ENCODE data around the gene ADCY2. TPM values are rescaled to one million over a fixed set of nuclear protein-coding genes. Genes with fewer than 3 reads are reported as not detected.

Gene ADCY2
- total and polyA plus RNA-seq, 8 donors = 0.29 to 7.5 (median 1.1) TPM

GRCh38 chr5:7616897-7617296 lies 221.0 kb downstream of the ADCY2 start:
- intact Hi-C loops (cut with DNase I; ENCODE audit: low total_unique reads) = no loop called here
- H3K4me3 ChIP-seq = no peak overlapping the region
- TF ChIP-seq CTCF (IDR thresholded peaks at IDR 0.05) (no peak), POLR2A (IDR thresholded peaks at IDR 0.05) (no peak), EP300 (IDR thresholded peaks at IDR 0.05) (no peak), POLR2AphosphoS5 (IDR thresholded peaks at IDR 0.05) (no peak)
- no peaks in the 10 kb centered on the region for H3K27me3 ChIP-seq
- WGBS, 5 donors = 57 to 77% (median 73%) methylated on average over 2 of the region's 2 CpGs
- H3K4me1 ChIP-seq = no peaks in the 10 kb centered on the region
- no peak for DNase-seq
- H3K36me3 ChIP-seq = no peaks in the 10 kb centered on the region
- H3K27ac ChIP-seq = no peak overlapping the region
- no peaks in the 10 kb centered on the region for H3K9me3 ChIP-seq

GRCh38 chr5:7622498-7622897 lies 226.6 kb downstream of the ADCY2 start:
- 69 to 84% (median 78%) methylated on average over 2 of the region's 2 CpGs for WGBS, 5 donors
- Histone ChIP-seq H3K9me3 (no peaks in the 10 kb centered on the region), H3K4me1 (no peaks in the 10 kb centered on the region), H3K36me3 (peaks cover 0 to 7% (median 0%) of the 10 kb centered on the region in 4 donors), H3K27ac (no peak overlapping the region), H3K27me3 (no peaks in the 10 kb centered on the region), H3K4me3 (no peak overlapping the region)
- DNase-seq = no peak
- intact Hi-C loops (cut with DNase I; ENCODE audit: low total_unique reads) = no loop called here
- TF ChIP-seq POLR2A (IDR thresholded peaks at IDR 0.05) (no peak), POLR2AphosphoS5 (IDR thresholded peaks at IDR 0.05) (no peak), CTCF (IDR thresholded peaks at IDR 0.05) (no peak), EP300 (IDR thresholded peaks at IDR 0.05) (no peak)

GRCh38 chr5:7625740-7626139 lies 229.8 kb downstream of the ADCY2 start:
- TF ChIP-seq CTCF (IDR thresholded peaks at IDR 0.05) (no peak), POLR2A (IDR thresholded peaks at IDR 0.05) (no peak), EP300 (IDR thresholded peaks at IDR 0.05) (no peak), POLR2AphosphoS5 (IDR thresholded peaks at IDR 0.05) (no peak)
- 46 to 56% (median 55%) methylated on average over 2 of the region's 2 CpGs for WGBS, 5 donors
- Histone ChIP-seq H3K36me3 (peaks cover 0 to 7% (median 0%) of the 10 kb centered on the region in 4 donors), H3K9me3 (no peaks in the 10 kb centered on the region), H3K27me3 (no peaks in the 10 kb centered on the region), H3K4me3 (no peak overlapping the region), H3K27ac (no peak overlapping the region), H3K4me1 (no peaks in the 10 kb centered on the region)
- intact Hi-C loops (cut with DNase I; ENCODE audit: low total_unique reads) = no loop called here
- DNase-seq = no peak

- peaks cover 0 to 7% (median 0%) of the 10 kb centered on the region in 4 donors for H3K36me3 ChIP-seq
- DNase-seq = no peak
- no peak overlapping the region for H3K27ac ChIP-seq
- H3K4me3 ChIP-seq = no peak overlapping the region
- TF ChIP-seq CTCF (IDR thresholded peaks at IDR 0.05) (no peak), POLR2AphosphoS5 (IDR thresholded peaks at IDR 0.05) (no peak), POLR2A (IDR thresholded peaks at IDR 0.05) (no peak), EP300 (IDR thresholded peaks at IDR 0.05) (no peak)
- H3K4me1 ChIP-seq = no peaks in the 10 kb centered on the region
- intact Hi-C loops (cut with DNase I; ENCODE audit: low total_unique reads) = no loop called here
- H3K27me3 ChIP-seq = no peaks in the 10 kb centered on the region
- H3K9me3 ChIP-seq = no peaks in the 10 kb centered on the region
Observed at GRCh38 chr5:7628248-7628647, 232.3 kb downstream of the ADCY2 start.

All from stomach (tissue), 9 donors.